Subcutaneous abdominal adipose tissue (tissue), 5 donors: ENCODE measurements around the gene CKAP2L.

Experiments
- H3K27ac ChIP-seq: one replicate; pipeline ENCODE4 v1.7.0; 2013; ENCODE audit warnings: low read depth, mild to moderate bottlenecking, inconsistent platforms, low read length, moderate library complexity
- H3K27me3 ChIP-seq, 5 donors: one replicate each; pipeline ENCODE4 v1.7.0; 2013; ENCODE audit warnings: low read length in 5 of 5, inconsistent platforms in 1 of 5; ENCODE audit not compliant: control insufficient read depth in 5 of 5, insufficient read depth in 4 of 5
- H3K36me3 ChIP-seq, 5 donors: one replicate each; pipeline ENCODE4 v1.7.0; 2013; ENCODE audit warnings: low read length in 5 of 5; ENCODE audit not compliant: control insufficient read depth in 5 of 5, insufficient read depth in 5 of 5
- H3K4me1 ChIP-seq, 5 donors: one replicate each; pipeline ENCODE4 v1.7.0; 2013; ENCODE audit warnings: low read length in 5 of 5, mild to moderate bottlenecking in 3 of 5, moderate library complexity in 1 of 5; ENCODE audit not compliant: control insufficient read depth in 5 of 5, insufficient read depth in 5 of 5
- H3K4me3 ChIP-seq, 5 donors: one replicate each; pipeline ENCODE4 v1.7.0; 2013; ENCODE audit warnings: low read length in 5 of 5, low read depth in 1 of 5
- H3K9ac ChIP-seq, 5 donors: one replicate each; pipeline ENCODE4 v1.7.0; 2013; ENCODE audit warnings: low read length in 5 of 5, mild to moderate bottlenecking in 4 of 5, moderate library complexity in 3 of 5
- H3K9me3 ChIP-seq, 5 donors: one replicate each; pipeline ENCODE4 v1.7.0; 2013; ENCODE audit warnings: low read length in 5 of 5; ENCODE audit not compliant: control insufficient read depth in 5 of 5
- donor health status: healthy.
- donor health status: healthy.
- donor health status: healthy.
- donor health status: healthy.
- donor health status: healthy.

CKAP2L gene

DNA sequence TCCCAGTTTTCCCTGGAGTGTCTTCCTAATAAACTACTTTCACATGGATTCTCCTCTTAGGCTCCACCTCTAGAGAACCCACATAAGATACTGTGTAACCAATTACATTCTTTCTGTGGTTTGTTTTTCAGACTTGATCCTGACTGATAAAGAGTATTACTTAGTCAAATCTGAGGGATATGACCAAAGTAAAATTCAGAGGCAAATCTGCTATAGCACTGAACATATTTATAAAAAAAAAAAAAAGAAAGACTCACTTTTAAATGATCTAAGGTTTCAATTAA is 13.9 kb downstream of the CKAP2L start:
- Histone ChIP-seq H3K9ac (no peak overlapping the region), H3K36me3 (no peaks in the 10 kb centered on the region), H3K4me3 (no peak overlapping the region), H3K9me3 (no peaks in the 10 kb centered on the region), H3K27me3 (no peaks in the 10 kb centered on the region), H3K4me1 (no peaks in the 10 kb centered on the region), H3K27ac (no peak overlapping the region)

GRCh38 chr2:112749755-112750559 is 14.5 kb downstream of the CKAP2L start:
- Histone ChIP-seq H3K27me3 (no peaks in the 10 kb centered on the region), H3K9me3 (no peaks in the 10 kb centered on the region), H3K36me3 (no peaks in the 10 kb centered on the region), H3K4me1 (no peaks in the 10 kb centered on the region), H3K4me3 (no peak overlapping the region), H3K27ac (no peak overlapping the region), H3K9ac (no peak overlapping the region)

- H3K27me3 ChIP-seq = no peaks in the 10 kb centered on the region
- H3K4me1 ChIP-seq = no peaks in the 10 kb centered on the region
- H3K9ac ChIP-seq = no peak overlapping the region
- no peak overlapping the region for H3K4me3 ChIP-seq
- no peaks in the 10 kb centered on the region for H3K36me3 ChIP-seq
- H3K9me3 ChIP-seq = no peaks in the 10 kb centered on the region
- no peak overlapping the region for H3K27ac ChIP-seq
Measured at GRCh38 chr2:112740527-112740926, 23.9 kb downstream of the CKAP2L start.

GRCh38 chr2:112737542-112738232 is 26.7 kb downstream of the CKAP2L start:
- H3K27ac ChIP-seq = no peak overlapping the region

DNA sequence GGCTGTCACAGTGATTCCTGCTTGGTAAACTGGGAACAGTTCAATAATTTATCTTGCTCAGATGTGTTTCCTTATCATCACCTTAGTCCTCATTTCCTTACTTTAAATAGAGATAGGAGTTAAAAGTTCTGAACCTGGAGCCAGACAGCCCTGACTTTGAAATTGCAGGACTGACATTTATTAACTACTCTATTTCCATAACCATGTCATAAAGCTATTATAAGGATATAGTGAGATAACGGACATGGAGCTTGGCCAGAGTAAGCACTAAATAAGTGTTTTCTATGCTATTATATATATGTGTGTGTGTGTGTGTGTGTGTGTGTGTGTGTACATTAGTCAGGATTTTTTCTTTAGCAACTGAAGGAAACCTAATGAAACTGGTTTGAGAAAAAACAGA is 30.5 kb downstream of the CKAP2L start:
- peaks cover 0 to 3% (median 0%) of the 10 kb centered on the region in 5 donors for H3K27me3 ChIP-seq
- no peaks in the 10 kb centered on the region for H3K9me3 ChIP-seq
- no peak overlapping the region for H3K9ac ChIP-seq
- no peaks in the 10 kb centered on the region for H3K36me3 ChIP-seq
- H3K4me3 ChIP-seq = no peak overlapping the region
- no peak overlapping the region for H3K27ac ChIP-seq
- H3K4me1 ChIP-seq = peaks cover 0 to 5% (median 4%) of the 10 kb centered on the region in 5 donors

More at GRCh38 chr2:112737542-112738232, 26.7 kb downstream of the CKAP2L start:
- Histone ChIP-seq H3K4me3 (no peak overlapping the region), H3K9me3 (no peaks in the 10 kb centered on the region), H3K27me3 (peaks cover 0 to 3% (median 0%) of the 10 kb centered on the region in 5 donors), H3K36me3 (no peaks in the 10 kb centered on the region), H3K9ac (no peak overlapping the region), H3K4me1 (no peaks in the 10 kb centered on the region)

GRCh38 chr2:112733456-112733855 is 31.0 kb downstream of the CKAP2L start:
- Histone ChIP-seq H3K27ac (no peak overlapping the region), H3K4me3 (no peak overlapping the region), H3K4me1 (peaks cover 0 to 9% (median 4%) of the 10 kb centered on the region in 5 donors), H3K36me3 (no peaks in the 10 kb centered on the region), H3K9me3 (no peaks in the 10 kb centered on the region), H3K27me3 (peaks cover 0 to 3% (median 0%) of the 10 kb centered on the region in 5 donors), H3K9ac (no peak overlapping the region)

- peaks cover 0 to 14% (median 9%) of the 10 kb centered on the region in 5 donors for H3K4me1 ChIP-seq
- no peak overlapping the region for H3K9ac ChIP-seq
- peaks cover 0 to 4% (median 0%) of the 10 kb centered on the region in 5 donors for H3K27me3 ChIP-seq
- H3K4me3 ChIP-seq = no peak overlapping the region
- no peaks in the 10 kb centered on the region for H3K9me3 ChIP-seq
- no peaks in the 10 kb centered on the region for H3K36me3 ChIP-seq
- no peak overlapping the region for H3K27ac ChIP-seq
Measured at GRCh38 chr2:112731479-112731878, 32.9 kb downstream of the CKAP2L start.

- no peak overlapping the region for H3K9ac ChIP-seq
- no peaks in the 10 kb centered on the region for H3K36me3 ChIP-seq
- H3K27ac ChIP-seq = no peak overlapping the region
- peaks cover 0 to 4% (median 0%) of the 10 kb centered on the region in 5 donors for H3K27me3 ChIP-seq
- H3K4me3 ChIP-seq = no peak overlapping the region
- peaks cover 0 to 16% (median 11%) of the 10 kb centered on the region in 5 donors for H3K4me1 ChIP-seq
- no peaks in the 10 kb centered on the region for H3K9me3 ChIP-seq
Measured at GRCh38 chr2:112730791-112731190, 33.6 kb downstream of the CKAP2L start.

DNA sequence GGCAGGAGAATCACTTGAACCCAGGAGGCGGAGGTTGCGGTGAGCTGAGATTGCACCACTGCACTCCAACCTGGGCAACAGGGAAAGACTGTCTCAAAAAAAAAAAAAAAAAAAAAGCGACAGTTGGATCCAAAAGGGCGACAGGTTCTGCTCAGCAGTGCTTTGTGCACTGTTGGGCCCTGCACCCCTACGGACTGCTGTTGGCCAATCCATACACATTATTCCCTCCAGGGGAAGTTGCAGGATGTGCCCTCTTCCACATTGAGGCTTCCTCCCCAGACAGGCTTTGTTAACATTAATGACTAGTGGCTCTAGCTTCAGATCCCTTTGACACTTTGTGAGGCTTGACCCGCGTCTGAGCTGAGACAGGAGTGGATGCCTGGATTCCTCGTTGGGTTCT is 34.2 kb downstream of the CKAP2L start:
- no peaks in the 10 kb centered on the region for H3K9me3 ChIP-seq
- peaks cover 0 to 4% (median 0%) of the 10 kb centered on the region in 5 donors for H3K27me3 ChIP-seq
- H3K4me1 ChIP-seq = peaks cover 0 to 16% (median 11%) of the 10 kb centered on the region in 5 donors
- H3K4me3 ChIP-seq = no peak overlapping the region
- H3K27ac ChIP-seq = no peak overlapping the region
- H3K36me3 ChIP-seq = no peaks in the 10 kb centered on the region
- no peak overlapping the region for H3K9ac ChIP-seq

DNA sequence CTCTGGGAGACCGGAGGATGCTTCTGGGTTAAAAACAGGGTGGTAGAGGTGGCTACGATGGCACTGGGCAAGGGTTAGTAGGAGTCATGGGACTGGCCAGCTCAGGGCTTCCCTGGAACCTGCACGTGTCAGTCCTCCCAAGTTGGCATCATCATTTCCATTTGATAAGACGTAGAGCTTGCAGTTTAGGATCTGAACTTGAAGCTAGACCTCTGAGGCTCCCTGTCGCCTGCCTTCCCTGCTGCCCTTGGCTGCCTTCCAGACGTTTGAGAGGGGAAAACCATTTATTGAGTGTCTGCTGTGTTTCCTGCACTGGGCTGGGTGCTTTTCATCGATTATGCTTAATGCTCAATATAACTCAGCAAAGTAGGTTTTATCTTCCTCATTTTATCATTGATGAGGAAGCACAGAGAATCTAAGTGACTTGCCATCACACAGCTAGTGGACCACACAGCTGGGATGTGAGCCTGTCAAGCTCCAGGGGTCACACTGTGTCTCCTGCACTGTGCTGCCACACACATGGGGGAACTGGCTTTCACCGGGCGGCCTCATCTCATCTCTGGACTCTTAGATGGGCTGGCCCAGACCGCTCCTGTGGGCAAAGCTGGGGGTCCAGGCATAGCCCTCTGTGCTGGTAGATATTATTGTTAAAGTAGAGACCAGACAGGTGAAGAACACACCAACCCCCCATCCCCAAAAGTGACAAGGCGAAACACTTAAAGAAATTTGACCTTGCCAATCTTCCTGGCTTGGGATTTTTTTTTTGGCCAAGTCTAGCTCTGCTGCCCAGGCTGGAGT is 35.8 kb downstream of the CKAP2L start:
- Histone ChIP-seq H3K4me3 (no peak overlapping the region), H3K4me1 (peaks cover 0 to 16% (median 11%) of the 10 kb centered on the region in 5 donors), H3K9ac (no peak overlapping the region), H3K27ac (no peak overlapping the region), H3K36me3 (no peaks in the 10 kb centered on the region), H3K9me3 (no peaks in the 10 kb centered on the region), H3K27me3 (peaks cover 0 to 4% (median 0%) of the 10 kb centered on the region in 5 donors)
